ENCODE measurements around the gene GPHN.

GPHN gene

DNA sequence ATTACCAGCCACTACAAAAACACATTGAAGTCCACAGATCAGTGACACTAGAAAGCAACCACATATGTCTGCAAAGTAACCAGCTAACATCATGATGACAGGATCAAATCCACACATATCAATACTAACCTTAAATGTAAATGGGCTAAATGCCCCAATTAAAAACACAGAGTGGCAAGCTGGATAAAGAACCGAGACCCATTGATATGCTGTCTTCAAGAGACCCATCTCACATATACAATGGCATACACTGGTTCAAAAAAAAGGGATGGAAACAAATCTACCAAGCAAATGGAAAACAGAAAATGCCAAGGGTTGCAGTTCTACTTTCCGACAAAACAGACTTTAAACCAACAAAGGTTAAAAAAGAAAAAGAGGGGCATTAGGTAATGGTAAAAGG is 307.7 kb downstream of the GPHN start:
- Histone ChIP-seq H3K79me2 (ENCODE audit: insufficient read depth, low read length) (no peaks in the 10 kb centered on the region), H3K4me2 (ENCODE audit: low read length) (no peak overlapping the region), H2AFZ (ENCODE audit: low read length) (no peak overlapping the region), H3K9me3 (ENCODE audit: low read length) (0 out of 2 replicates have a peak, but pooled peaks cover 3% of the 10 kb centered on the region), H3K9me2 (ENCODE audit: low read depth, low read length) (no peaks in the 10 kb centered on the region), H4K20me1 (ENCODE audit: insufficient read depth, low read length) (no peaks in the 10 kb centered on the region), H3K36me3 (ENCODE audit: insufficient read depth, low read length) (no peaks in the 10 kb centered on the region), H3K4me1 (ENCODE audit: insufficient read depth, low read length, severe bottlenecking) (no peaks in the 10 kb centered on the region), H3K27ac (ENCODE audit: low read depth, low read length, poor library complexity, severe bottlenecking) (no peak overlapping the region), H3K27me3 (ENCODE audit: insufficient read depth, low read length) (no peaks in the 10 kb centered on the region), H3K9ac (ENCODE audit: low read length) (no peak overlapping the region), H3K4me3 (ENCODE audit: low read depth, low read length, poor library complexity, severe bottlenecking) (no peak overlapping the region), H3F3A (ENCODE audit: insufficient read depth, low read length) (no peaks in the 10 kb centered on the region)
- TF ChIP-seq EZH2 (IDR thresholded peaks at IDR 0.05; ENCODE audit: borderline replicate concordance, low read length): no peak
- TF ChIP-seq, protein P1, sequence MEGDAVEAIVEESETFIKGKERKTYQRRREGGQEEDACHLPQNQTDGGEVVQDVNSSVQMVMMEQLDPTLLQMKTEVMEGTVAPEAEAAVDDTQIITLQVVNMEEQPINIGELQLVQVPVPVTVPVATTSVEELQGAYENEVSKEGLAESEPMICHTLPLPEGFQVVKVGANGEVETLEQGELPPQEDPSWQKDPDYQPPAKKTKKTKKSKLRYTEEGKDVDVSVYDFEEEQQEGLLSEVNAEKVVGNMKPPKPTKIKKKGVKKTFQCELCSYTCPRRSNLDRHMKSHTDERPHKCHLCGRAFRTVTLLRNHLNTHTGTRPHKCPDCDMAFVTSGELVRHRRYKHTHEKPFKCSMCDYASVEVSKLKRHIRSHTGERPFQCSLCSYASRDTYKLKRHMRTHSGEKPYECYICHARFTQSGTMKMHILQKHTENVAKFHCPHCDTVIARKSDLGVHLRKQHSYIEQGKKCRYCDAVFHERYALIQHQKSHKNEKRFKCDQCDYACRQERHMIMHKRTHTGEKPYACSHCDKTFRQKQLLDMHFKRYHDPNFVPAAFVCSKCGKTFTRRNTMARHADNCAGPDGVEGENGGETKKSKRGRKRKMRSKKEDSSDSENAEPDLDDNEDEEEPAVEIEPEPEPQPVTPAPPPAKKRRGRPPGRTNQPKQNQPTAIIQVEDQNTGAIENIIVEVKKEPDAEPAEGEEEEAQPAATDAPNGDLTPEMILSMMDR (IDR thresholded peaks at IDR 0.05; ENCODE audit: low read length): no peak

DNA sequence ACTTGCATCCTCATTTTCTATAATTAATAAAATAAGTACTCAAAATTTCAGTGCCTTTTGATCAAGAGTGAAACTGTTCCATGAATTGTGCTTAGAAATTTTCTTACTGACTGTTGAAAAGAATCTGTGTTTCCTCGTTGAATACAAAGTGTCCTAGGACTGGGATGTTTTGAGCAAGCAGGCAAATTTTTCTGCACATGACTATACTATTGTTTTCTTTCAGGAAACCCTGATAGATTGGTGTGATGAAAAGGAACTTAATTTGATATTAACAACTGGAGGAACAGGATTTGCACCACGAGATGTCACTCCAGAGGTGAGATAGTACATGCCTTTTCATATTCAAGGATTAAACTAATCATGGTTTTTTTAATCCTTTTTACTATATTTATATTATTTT is 316.3 kb downstream of the GPHN start:
- Histone ChIP-seq H3K36me3 (ENCODE audit: insufficient read depth, low read length) (no peaks in the 10 kb centered on the region), H3K27ac (ENCODE audit: low read depth, low read length, poor library complexity, severe bottlenecking) (no peak overlapping the region), H2AFZ (ENCODE audit: low read length) (no peak overlapping the region), H3K4me1 (ENCODE audit: insufficient read depth, low read length, severe bottlenecking) (no peaks in the 10 kb centered on the region), H3K27me3 (ENCODE audit: insufficient read depth, low read length) (no peaks in the 10 kb centered on the region), H3K9me3 (ENCODE audit: low read length) (no peaks in the 10 kb centered on the region), H3K9me2 (ENCODE audit: low read depth, low read length) (no peaks in the 10 kb centered on the region), H3F3A (ENCODE audit: insufficient read depth, low read length) (no peaks in the 10 kb centered on the region), H4K20me1 (ENCODE audit: insufficient read depth, low read length) (no peaks in the 10 kb centered on the region), H3K4me2 (ENCODE audit: low read length) (no peak overlapping the region), H3K9ac (ENCODE audit: low read length) (no peak overlapping the region), H3K4me3 (ENCODE audit: low read depth, low read length, poor library complexity, severe bottlenecking) (no peak overlapping the region), H3K79me2 (ENCODE audit: insufficient read depth, low read length) (no peaks in the 10 kb centered on the region)
- TF ChIP-seq EZH2 (IDR thresholded peaks at IDR 0.05; ENCODE audit: borderline replicate concordance, low read length): no peak
- TF ChIP-seq, protein P1 (IDR thresholded peaks at IDR 0.05; ENCODE audit: low read length): no peak

DNA sequence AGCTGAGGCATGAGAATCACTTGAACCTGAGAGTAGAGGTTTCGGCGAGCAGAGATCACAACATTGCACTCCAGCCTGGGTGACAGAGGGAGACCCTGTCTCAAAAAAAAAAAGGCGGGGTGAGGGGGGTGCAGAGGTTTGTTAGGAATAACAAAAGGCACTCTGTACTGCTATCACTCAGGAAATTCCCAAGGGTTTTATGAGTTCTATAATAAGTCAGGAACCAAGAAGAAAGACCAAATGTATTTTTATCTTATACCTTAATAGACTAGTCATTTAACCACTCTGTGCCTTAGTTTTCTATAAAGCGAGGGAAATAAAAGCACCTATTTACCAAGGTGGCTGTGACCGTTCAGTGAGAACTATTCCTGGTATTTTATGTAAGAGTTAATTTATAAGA is 319.2 kb downstream of the GPHN start:
- Histone ChIP-seq H3K4me2 (ENCODE audit: low read length) (no peak overlapping the region), H3K9ac (ENCODE audit: low read length) (no peak overlapping the region), H3K4me3 (ENCODE audit: low read depth, low read length, poor library complexity, severe bottlenecking) (no peak overlapping the region), H3F3A (ENCODE audit: insufficient read depth, low read length) (no peaks in the 10 kb centered on the region), H3K27me3 (ENCODE audit: insufficient read depth, low read length) (no peaks in the 10 kb centered on the region), H3K79me2 (ENCODE audit: insufficient read depth, low read length) (no peaks in the 10 kb centered on the region), H3K27ac (ENCODE audit: low read depth, low read length, poor library complexity, severe bottlenecking) (no peak overlapping the region), H2AFZ (ENCODE audit: low read length) (no peak overlapping the region), H3K9me3 (ENCODE audit: low read length) (no peaks in the 10 kb centered on the region), H3K4me1 (ENCODE audit: insufficient read depth, low read length, severe bottlenecking) (no peaks in the 10 kb centered on the region), H3K36me3 (ENCODE audit: insufficient read depth, low read length) (no peaks in the 10 kb centered on the region), H4K20me1 (ENCODE audit: insufficient read depth, low read length) (no peaks in the 10 kb centered on the region), H3K9me2 (ENCODE audit: low read depth, low read length) (no peaks in the 10 kb centered on the region)
- no peak for TF ChIP-seq EZH2 (IDR thresholded peaks at IDR 0.05; ENCODE audit: borderline replicate concordance, low read length)
- TF ChIP-seq, protein P1 (IDR thresholded peaks at IDR 0.05; ENCODE audit: low read length): no peak
